GM12873 (cell line): ENCODE results near the gene SCAMP4.

Experiments used
- CTCF ChIP-seq: IDR thresholded peaks from 2 replicates; pipeline ENCODE4 v1.5.1; 2012; ENCODE audit warnings: low read depth, mild to moderate bottlenecking, moderate library complexity, low read length, control low read depth; ENCODE audit not compliant: insufficient read depth; ENCODE audit errors: missing control alignments

SCAMP4 gene

DNA sequence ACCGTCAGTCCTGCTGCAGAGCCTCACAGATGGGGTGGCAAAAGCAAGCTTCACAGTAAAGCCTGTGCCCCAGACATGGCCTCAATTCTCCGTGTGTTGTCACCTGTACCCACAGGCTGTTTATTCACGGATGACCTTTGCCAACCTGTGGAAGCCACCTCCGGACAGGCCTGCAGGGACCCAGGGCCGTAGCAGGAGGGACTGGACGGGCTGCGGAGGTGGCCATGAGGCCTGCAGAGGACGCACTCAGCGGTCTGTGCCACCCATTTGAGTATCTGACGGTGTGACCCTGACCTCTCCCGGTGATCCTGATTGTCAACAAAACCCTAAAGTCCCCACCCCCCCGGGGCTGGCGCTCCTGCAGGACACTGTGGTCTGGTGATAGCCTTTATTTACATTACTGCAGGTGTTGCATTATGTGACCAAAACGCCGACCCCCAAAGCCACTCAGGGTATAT is 34.0 kb upstream of the SCAMP4 start:
- TF ChIP-seq CTCF = no peak

DNA sequence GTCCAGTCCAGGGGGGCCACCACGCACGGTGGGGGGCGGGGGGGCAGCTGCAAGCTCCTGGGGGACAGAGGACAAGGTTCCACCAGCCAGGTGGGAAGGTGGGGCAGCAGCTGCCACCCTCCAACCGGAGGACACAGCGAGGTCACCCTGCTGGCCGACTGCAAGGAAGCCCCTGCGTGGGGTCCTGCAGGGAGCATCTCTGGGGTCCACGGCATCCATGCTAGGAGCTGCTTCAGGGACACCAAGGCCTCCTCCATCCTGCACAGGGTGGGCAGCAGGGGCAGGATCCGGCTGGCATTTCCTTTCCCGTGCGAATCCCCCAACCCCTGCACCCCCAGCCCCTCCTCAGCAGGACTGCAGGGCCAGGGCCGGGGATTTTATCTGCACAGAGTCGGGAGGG is 33.6 kb upstream of the SCAMP4 start:
- no peak for TF ChIP-seq CTCF

- TF ChIP-seq CTCF = no peak
Observed at GRCh38 chr19:1872807-1873523, 32.2 kb upstream of the SCAMP4 start.

- no peak for TF ChIP-seq CTCF
Observed at GRCh38 chr19:1873524-1874473, 31.4 kb upstream of the SCAMP4 start.

DNA sequence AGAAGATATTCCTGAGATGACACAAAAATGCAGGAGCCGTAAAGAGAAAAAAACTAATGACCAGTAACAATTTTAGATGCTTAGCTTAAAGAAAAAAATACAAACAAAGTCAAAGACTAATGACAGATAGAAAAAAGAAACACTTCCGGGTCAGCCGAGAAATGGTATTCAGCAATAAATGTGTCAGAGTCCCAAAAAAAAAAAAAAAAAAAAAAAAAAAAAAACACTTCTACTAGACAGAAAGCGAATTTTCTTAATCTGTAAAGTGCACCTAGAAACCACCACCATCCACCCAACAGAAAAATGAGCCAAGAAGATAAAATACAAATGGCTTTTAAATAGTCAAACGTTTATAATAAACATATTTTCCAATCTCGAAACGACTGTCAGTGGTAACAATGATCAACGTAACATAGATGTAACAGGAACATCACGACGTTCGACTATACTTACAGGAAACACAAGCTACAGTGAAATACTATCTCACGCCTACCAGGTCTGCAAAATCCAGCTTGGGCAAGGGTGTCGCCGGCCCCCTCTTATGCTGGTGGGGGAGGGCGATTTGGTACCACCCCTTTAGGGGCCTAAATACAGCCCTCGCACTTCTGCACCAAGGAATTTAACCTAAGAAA is 30.5 kb upstream of the SCAMP4 start:
- no peak for TF ChIP-seq CTCF

- TF ChIP-seq CTCF = no peak
Observed at GRCh38 chr19:1875646-1876495, 29.3 kb upstream of the SCAMP4 start.
